Body of pancreas (tissue), 4 donors: ENCODE results near the gene KLHL6.

Experiments used
- CTCF ChIP-seq, 7 experiments: fragments of 450-650 bp in 4 of 7; fragments of 200-600 bp in 3 of 7; sonication (generic) in 3 of 7; IDR thresholded peaks; one replicate each; pipeline ENCODE4 v1.5.1; 2016 to 2019; ENCODE audit warnings: antibody characterized with exemption in 7 of 7
- POLR2A ChIP-seq, 3 donors: fragments of 450-650 bp; IDR thresholded peaks; one replicate each; pipeline ENCODE4 v1.6.1; 2016; ENCODE audit warnings: antibody characterized with exemption in 3 of 3, mild to moderate bottlenecking in 2 of 3

GRCh38 chr3:183485093-183485492 lies 70.4 kb downstream of the KLHL6 start:
- TF ChIP-seq CTCF (IDR thresholded peaks at IDR 0.05), result no peak
- TF ChIP-seq POLR2A (IDR thresholded peaks at IDR 0.05), result no peak
